Endothelial cell of umbilical vein (primary cell): Measurements from ENCODE around the gene ASB13. TPM values are rescaled to one million over a fixed set of nuclear protein-coding genes. Genes with fewer than 3 reads are reported as not detected.
A peak's percentile ranks its signal among the peaks of the same experiment; 100 is the strongest.

Source experiments
- BruUV-seq: library from RNA; stranded (reverse); fragments of 400-500 nt; replicated peaks from 2 replicates; lab custom pipeline; 2021; lab: Mats Ljungman, UMichigan
- CTCF ChIA-PET: fragments of 300-600, 350-600 bp; sonication (Branson Sonifier 250); formaldehyde crosslinking; loops from one replicate; lab custom pipeline; 2021; ENCODE audit warnings: antibody characterized with exemption, inconsistent platforms; lab: Charles Lee
- POLR2A ChIA-PET: fragments of 300-600, 350-600 bp; sonication (Branson Sonifier 250); formaldehyde crosslinking; loops from one replicate; lab custom pipeline; 2021; ENCODE audit warnings: antibody characterized with exemption, inconsistent platforms; lab: Charles Lee
- DNase-seq: peaks from one replicate; pipeline ENCODE4 v3.0.0-alpha.2; 2011; ENCODE audit warnings: low read depth, low spot score
- FAIRE-seq: peaks from 2 replicates; lab custom pipeline; 2011; peaks lifted over from hg19 to GRCh38; lab: Jason Lieb, UNC
- H2AFZ ChIP-seq: 2 replicates; pipeline ENCODE4 v1.6.0; 2012; ENCODE audit warnings: low read depth, low read length, control low read depth, inconsistent platforms
- H3K27ac ChIP-seq: 2 replicates; pipeline ENCODE4 v1.5.1; 2011; ENCODE audit warnings: low read depth, mild to moderate bottlenecking, control low read depth, low read length, moderate library complexity; ENCODE audit not compliant: insufficient read depth
- H3K27me3 ChIP-seq, 2 experiments: 2 replicates each; pipeline versions ENCODE4 v1.6.0 to v1.6.1; 2011; ENCODE audit warnings: low read length in 2 of 2, mixed read lengths in 1 of 2; ENCODE audit not compliant: control insufficient read depth in 2 of 2, insufficient read depth in 2 of 2
- H3K36me3 ChIP-seq, 2 experiments: 2 replicates in 1 of 2; 3 replicates in 1 of 2; pipeline ENCODE4 v1.5.1; 2011; ENCODE audit warnings: low read length in 2 of 2, mild to moderate bottlenecking in 1 of 2, moderate library complexity in 1 of 2; ENCODE audit not compliant: control insufficient read depth in 2 of 2, insufficient read depth in 2 of 2; ENCODE audit errors: extremely low read depth in 1 of 2
- H3K4me1 ChIP-seq: 3 replicates; pipeline ENCODE4 v1.5.1; 2011; ENCODE audit warnings: mild to moderate bottlenecking, low read length; ENCODE audit not compliant: control insufficient read depth, insufficient read depth; ENCODE audit errors: extremely low read depth
- H3K4me2 ChIP-seq: 2 replicates; pipeline ENCODE4 v1.6.1; 2011; ENCODE audit warnings: low read length, control low read depth, mixed read lengths; ENCODE audit not compliant: insufficient read depth
- H3K4me3 ChIP-seq, 3 experiments: fragments of 200-600 bp in 1 of 3; sonication (generic), shearing (Covaris generic) in 1 of 3; replicated peaks in 1 of 3; 2 replicates each; pipeline ENCODE4 v1.5.1; 2011 to 2016; ENCODE audit warnings: control low read depth in 3 of 3, low read length in 3 of 3, mild to moderate bottlenecking in 2 of 3, inconsistent platforms in 1 of 3, low read depth in 1 of 3, moderate library complexity in 1 of 3; ENCODE audit not compliant: insufficient read depth in 1 of 3
- H3K79me2 ChIP-seq: 2 replicates; pipeline ENCODE4 v1.6.0; 2012; ENCODE audit warnings: low read length, inconsistent platforms; ENCODE audit not compliant: control insufficient read depth, insufficient read depth
- H3K9ac ChIP-seq: replicated peaks from 2 replicates; pipeline ENCODE3; 2011; ENCODE audit warnings: low read length, control low read depth; ENCODE audit not compliant: insufficient read depth; ENCODE audit errors: extremely low read depth
- H3K9me1 ChIP-seq: replicated peaks from 3 replicates; pipeline ENCODE4 v1.6.0; 2011; ENCODE audit warnings: mild to moderate bottlenecking, low read length; ENCODE audit not compliant: control insufficient read depth, insufficient read depth; ENCODE audit errors: extremely low read depth
- H3K9me3 ChIP-seq: replicated peaks from 2 replicates; pipeline ENCODE4 v1.5.1; 2012; ENCODE audit warnings: low read length, inconsistent platforms; ENCODE audit not compliant: control insufficient read depth, insufficient read depth
- H4K20me1 ChIP-seq: replicated peaks from 2 replicates; pipeline ENCODE3; 2011; ENCODE audit warnings: mild to moderate bottlenecking, low read length; ENCODE audit not compliant: control insufficient read depth, insufficient read depth; ENCODE audit errors: extremely low read depth
- EZH2 ChIP-seq: IDR thresholded peaks from 2 replicates; pipeline ENCODE4 v1.6.1; 2012; ENCODE audit warnings: borderline replicate concordance, low read depth, mild to moderate bottlenecking, moderate library complexity, low read length, inconsistent platforms; ENCODE audit not compliant: severe bottlenecking
- FOS ChIP-seq: IDR thresholded peaks from 2 replicates; pipeline ENCODE4 v1.6.1; 2011; ENCODE audit warnings: mild to moderate bottlenecking, low read length, moderate library complexity, borderline replicate concordance; ENCODE audit not compliant: insufficient read depth
- GATA2 ChIP-seq: IDR thresholded peaks from 2 replicates; pipeline ENCODE4 v1.7.0; 2011; ENCODE audit warnings: low read depth, mild to moderate bottlenecking, moderate library complexity, mixed read lengths, low read length; ENCODE audit not compliant: insufficient read length, insufficient read depth
- JUN ChIP-seq: IDR thresholded peaks from 2 replicates; pipeline ENCODE4 v1.6.1; 2011; ENCODE audit warnings: borderline replicate concordance, low read depth; ENCODE audit not compliant: insufficient read length, insufficient read depth
- MAX ChIP-seq: IDR thresholded peaks from 2 replicates; pipeline ENCODE4 v1.6.1; 2011; ENCODE audit not compliant: insufficient read depth, insufficient read length
- MYC ChIP-seq: IDR thresholded peaks from one replicate; pipeline ENCODE4 v1.6.1; 2011; ENCODE audit warnings: mild to moderate bottlenecking, low read depth, low read length
- POLR2A ChIP-seq: IDR thresholded peaks from 2 replicates; pipeline ENCODE4 v1.6.1; 2012; ENCODE audit warnings: low read depth, mild to moderate bottlenecking, control low read depth, low read length
- POLR2AphosphoS5 ChIP-seq: IDR thresholded peaks from 2 replicates; pipeline ENCODE4 v1.6.1; 2012; ENCODE audit warnings: low read depth, mild to moderate bottlenecking, control low read depth, low read length, moderate library complexity; ENCODE audit not compliant: insufficient read depth
- dilution Hi-C: fragments of 300-500 bp; cut with MboI; formaldehyde crosslinking; loops from one replicate; pipeline ENCODE4 v1.15.0; 2019; ENCODE audit warnings: low sequenced_read_pairs; ENCODE audit not compliant: extremely low pct_ligation_motif_present
- intact Hi-C: fragments of 100-400 bp; cut with micrococcal nuclease; formaldehyde crosslinking; loops from one replicate; pipeline ENCODE4 v1.10.0; 2022
- polyA plus RNA-seq, 4 experiments: library from polyadenylated mRNA; depleted of rRNA in 3 of 4; stranded (reverse) in 3 of 4; unstranded in 1 of 4; fragments of >200 nt; gene quantifications; 2 replicates each; pipeline versions ENCODE4 v1.2.1 to v1.2.3, GENCODE V29; 2011 to 2012; ENCODE audit warnings: missing spikeins in 1 of 4
- total RNA-seq: library from RNA; stranded (reverse); gene quantifications from 2 replicates; pipeline ENCODE4 v1.2.3, GENCODE V29; 2021
- TF ChIP-seq, protein P1 (sequence below), 2 donors: IDR thresholded peaks; 1 replicate in 1 of 2; 2 replicates in 1 of 2; pipeline ENCODE4 v1.5.1; 2011; ENCODE audit warnings: low read length in 2 of 2, mild to moderate bottlenecking in 2 of 2, moderate library complexity in 2 of 2, control low read depth in 1 of 2, inconsistent platforms in 1 of 2, low read depth in 1 of 2; ENCODE audit not compliant: insufficient read depth in 1 of 2; ENCODE audit errors: extremely low read depth in 1 of 2

ASB13 gene
- total and polyA plus RNA-seq, 2 donors (not counting 3 experiments of a cell fraction or from before 2014, with no cell fraction given): 6.3 to 7.3 TPM

- Histone ChIP-seq H3K4me1 (peaks cover 29% of the 10 kb centered on the region), H3K27ac (peak overlapping the region; percentile 67), H3K9me3 (no peaks in the 10 kb centered on the region), H2AFZ (peak overlapping the region; percentile 64), H3K4me2 (peak overlapping the region; percentile 80), H3K79me2 (no peaks in the 10 kb centered on the region), H3K4me3 (no peak overlapping the region), H4K20me1 (no peaks in the 10 kb centered on the region), H3K9me1 (no peaks in the 10 kb centered on the region), H3K9ac (peak overlapping the region; percentile 28), H3K36me3 (no peaks in the 10 kb centered on the region), H3K27me3 (no peaks in the 10 kb centered on the region)
- ChIA-PET CTCF (interaction anchor here (0.9 to 2.8 kb wide), 7 partner anchors 13 to 154 kb away, joined by 3 to 25 read pairs (median 4); no protein-coding TSS in a partner anchor), POLR2A (interaction anchor here (2.6 kb wide), 1 partner anchor 149 kb away, joined by 11 read pairs; no protein-coding TSS in a partner anchor)
- TF ChIP-seq POLR2AphosphoS5: peak; percentile 91
- TF ChIP-seq, protein P1, sequence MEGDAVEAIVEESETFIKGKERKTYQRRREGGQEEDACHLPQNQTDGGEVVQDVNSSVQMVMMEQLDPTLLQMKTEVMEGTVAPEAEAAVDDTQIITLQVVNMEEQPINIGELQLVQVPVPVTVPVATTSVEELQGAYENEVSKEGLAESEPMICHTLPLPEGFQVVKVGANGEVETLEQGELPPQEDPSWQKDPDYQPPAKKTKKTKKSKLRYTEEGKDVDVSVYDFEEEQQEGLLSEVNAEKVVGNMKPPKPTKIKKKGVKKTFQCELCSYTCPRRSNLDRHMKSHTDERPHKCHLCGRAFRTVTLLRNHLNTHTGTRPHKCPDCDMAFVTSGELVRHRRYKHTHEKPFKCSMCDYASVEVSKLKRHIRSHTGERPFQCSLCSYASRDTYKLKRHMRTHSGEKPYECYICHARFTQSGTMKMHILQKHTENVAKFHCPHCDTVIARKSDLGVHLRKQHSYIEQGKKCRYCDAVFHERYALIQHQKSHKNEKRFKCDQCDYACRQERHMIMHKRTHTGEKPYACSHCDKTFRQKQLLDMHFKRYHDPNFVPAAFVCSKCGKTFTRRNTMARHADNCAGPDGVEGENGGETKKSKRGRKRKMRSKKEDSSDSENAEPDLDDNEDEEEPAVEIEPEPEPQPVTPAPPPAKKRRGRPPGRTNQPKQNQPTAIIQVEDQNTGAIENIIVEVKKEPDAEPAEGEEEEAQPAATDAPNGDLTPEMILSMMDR (IDR thresholded peaks at IDR 0.05; ENCODE audit: extremely low read depth in 1 of 2, insufficient read depth in 1 of 2, low read depth in 1 of 2, low read length in 2 of 2): no peak
- TF ChIP-seq MAX: no peak
- TF ChIP-seq GATA2: peak; percentile 25
- TF ChIP-seq EZH2: no peak
- TF ChIP-seq POLR2A: peak; percentile 59
- peak; percentile 95 for TF ChIP-seq JUN
- peak; percentile 93 for TF ChIP-seq FOS
- TF ChIP-seq MYC: no peak
- dilution Hi-C loops (no loop called here), intact Hi-C loops (loop anchor here (10.0 kb wide), 1 partner anchor 151 kb away; no protein-coding TSS in a partner anchor)
- peak; percentile 92 for DNase-seq
- peak; percentile 98 for FAIRE-seq
- no TSS peak for BruUV-seq
Observed at GRCh38 chr10:5595994-5596471, 70.4 kb downstream of the ASB13 start.
